GM19372 (cell line): Measurements from ENCODE around the gene GAP43.
"Not testable (repeated sequence)": the region's sequence is repeated elsewhere in the genome, so short reads cannot be mapped to it uniquely, and the experiment has no call there.

Source experiments
- ATAC-seq: cut with Tn5 transposase; IDR thresholded peaks from one replicate; pipeline ENCODE4 v1.9.1; 2021; ENCODE audit warnings: mild to moderate bottlenecking, low read depth, moderate library complexity; ENCODE audit not compliant: unreplicated experiment

Gene GAP43

DNA sequence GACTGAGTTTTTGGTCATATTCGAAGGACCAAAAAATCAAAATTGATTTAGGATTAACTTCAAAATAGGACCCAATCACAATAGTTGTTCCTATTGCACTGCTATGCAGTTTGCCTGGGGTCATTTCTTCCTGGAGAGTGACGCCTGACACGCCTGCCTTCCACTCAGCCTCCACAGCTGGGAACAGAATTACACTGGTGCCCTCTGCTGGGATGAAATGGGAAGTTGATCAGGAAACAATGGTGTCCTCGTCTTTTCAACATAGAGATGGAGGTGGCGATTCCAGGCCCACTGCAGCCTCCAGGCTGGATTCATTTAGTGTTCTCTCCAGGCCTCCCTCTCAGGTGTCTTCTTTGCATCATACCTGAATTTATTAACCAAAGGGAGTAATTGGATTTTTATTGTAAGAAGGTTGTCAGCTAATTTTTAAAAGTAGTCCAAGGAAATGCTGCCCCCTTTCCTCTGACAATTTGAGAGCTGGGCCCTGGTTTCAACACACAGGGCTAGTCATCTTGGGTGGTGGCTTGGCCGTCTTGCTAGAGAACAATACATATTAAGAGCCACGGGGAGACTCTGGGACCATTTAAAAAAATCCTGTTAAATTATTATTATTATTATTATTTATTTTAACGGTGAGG, 69.7 kb downstream of the GAP43 start:
- peak; percentile 93 for ATAC-seq

DNA sequence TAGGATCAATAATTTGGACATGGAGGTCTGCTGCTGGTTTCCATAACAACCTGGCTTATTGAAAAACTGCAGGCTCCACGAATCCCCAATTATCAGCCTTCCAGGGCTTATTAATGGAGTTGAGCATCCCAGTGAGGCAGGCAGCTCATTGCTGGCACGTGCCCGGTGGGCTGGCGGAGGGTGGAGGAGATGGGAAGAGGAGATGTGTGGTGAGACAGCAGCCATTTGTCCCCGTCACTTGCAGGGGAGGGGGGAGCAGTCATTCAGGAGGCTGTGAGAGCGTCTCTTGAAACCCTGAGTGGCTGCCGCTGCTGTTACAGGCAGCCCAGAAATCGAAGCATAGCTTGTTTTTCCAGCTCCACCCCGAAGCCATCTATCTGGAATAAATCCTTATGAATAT, 70.6 kb downstream of the GAP43 start:
- no peak for ATAC-seq

DNA sequence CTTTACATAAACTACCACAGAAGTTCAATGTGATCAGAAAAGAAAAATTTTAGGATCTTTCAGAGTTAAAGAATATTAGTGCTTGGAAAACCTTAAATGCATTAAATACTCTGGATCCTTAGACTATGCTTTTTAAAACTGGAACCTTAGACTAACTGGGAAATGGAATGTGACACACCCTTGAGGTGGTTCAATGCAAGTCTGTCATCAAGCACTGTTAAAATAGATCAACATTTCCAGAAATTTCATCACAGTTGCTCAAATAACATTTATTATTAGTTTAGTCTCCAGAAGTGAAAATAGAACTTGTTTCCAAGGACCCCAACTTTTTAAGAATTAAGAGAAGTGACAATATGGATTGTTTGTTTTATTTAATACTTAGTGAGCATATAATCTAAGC, 71.8 kb downstream of the GAP43 start:
- ATAC-seq, result no peak

DNA sequence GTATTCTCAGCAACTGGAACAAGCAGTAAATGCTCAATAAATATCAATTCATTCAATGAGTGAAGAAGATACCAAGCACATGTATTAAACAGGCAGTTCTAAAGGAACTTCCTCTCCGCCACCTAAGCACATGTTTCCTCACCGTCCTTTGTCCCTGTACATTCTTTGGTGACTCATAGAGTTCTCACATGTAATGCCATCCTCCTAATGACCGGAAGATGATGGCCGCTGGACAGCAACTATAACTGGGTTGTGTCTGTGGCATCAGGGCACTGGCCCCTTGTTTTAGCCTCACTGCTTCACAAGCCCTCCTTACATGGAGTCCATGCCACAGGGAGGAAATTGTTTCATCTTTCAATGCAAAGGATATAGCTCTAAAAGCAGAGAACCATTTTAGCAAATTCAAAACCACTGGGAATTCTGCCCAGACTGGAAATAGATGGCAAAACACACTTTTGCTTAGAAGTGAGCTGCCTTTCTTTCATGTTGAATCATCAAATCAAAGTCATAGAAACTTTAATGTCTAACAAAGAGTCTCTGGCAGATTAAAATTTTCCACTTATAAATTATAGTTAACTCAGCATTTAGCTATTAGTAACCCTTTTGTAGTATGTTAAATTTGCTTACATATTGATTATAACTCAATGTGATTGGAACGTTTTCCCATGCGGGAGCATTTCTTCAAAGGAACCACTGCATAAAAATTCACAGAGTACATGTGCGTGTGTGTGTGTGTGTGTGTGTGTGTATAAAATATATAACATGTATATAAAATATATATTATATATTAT, 74.1 kb downstream of the GAP43 start:
- ATAC-seq, result no peak

DNA sequence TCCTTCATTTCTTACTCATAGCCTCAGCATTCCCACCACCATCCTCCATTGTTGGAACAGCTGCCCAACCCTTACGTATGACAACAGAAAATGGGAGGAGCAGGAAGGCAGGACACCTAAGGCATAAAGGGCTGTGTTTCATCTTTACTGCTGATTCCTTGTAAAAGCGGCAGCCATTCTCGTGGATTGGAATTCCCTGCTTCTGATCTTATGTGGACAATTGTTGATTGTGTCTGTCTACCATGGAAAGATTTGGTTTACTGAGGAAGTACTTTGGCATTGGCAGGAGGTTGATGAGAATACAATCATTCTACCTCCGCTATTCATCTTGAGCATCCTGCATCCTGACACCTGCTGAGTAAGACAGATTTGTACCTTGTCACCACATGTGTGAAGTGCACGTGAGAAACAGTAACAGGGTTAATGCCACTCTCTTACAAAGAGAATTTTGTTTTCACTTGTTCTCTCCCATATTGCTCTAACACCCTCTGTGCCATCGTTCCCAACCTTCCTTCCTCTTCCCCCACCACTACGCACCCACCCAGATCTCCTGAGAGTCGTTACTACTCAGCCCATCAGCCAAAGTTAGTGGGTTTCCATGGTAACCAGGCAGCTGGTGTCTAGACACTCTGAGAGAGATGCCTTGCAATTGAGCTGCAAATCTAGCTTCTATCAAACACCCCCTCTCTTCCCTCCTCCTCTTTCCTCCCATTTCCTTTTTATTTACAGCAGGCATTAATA, 75.7 kb downstream of the GAP43 start:
- ATAC-seq, result no peak

DNA sequence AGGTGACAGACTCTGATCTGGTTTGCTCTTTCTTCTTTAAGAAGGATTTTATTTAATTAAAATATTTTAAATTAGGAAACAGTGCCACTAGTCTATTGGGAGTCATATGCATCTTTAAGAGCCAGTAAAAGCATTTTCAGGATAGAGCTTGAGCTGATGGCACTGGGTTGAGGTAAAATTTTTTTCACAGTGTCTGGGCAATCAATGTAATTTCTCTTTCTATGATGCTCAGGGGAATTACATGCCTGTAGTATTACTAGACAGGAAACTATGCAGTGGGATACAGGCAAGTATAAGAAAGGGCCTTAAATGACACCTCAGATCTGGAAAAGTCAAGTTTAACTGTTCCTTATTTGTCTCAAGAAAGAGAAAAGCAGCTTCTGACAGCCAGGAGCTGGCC, 76.4 kb downstream of the GAP43 start:
- ATAC-seq, result no peak

DNA sequence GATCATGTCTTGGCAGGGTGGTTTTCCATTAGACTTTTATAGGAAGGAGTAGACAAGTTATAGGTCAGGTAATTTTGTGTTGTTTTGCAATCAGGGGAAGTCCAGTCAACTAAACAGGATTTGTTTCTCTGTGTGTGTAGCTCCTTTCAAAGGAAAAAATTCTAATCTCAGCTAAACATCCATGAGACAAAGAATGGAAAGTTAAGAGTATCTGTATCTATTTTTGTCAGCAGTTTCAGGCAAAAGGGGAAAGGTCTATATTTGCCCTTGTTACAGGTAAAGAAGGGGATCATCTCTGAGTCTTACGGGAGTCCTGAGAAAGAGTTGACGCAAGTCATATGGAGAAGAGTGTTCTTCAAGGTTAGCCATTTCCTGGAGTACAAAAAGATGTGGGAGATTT, 79.3 kb downstream of the GAP43 start:
- ATAC-seq, result no peak

DNA sequence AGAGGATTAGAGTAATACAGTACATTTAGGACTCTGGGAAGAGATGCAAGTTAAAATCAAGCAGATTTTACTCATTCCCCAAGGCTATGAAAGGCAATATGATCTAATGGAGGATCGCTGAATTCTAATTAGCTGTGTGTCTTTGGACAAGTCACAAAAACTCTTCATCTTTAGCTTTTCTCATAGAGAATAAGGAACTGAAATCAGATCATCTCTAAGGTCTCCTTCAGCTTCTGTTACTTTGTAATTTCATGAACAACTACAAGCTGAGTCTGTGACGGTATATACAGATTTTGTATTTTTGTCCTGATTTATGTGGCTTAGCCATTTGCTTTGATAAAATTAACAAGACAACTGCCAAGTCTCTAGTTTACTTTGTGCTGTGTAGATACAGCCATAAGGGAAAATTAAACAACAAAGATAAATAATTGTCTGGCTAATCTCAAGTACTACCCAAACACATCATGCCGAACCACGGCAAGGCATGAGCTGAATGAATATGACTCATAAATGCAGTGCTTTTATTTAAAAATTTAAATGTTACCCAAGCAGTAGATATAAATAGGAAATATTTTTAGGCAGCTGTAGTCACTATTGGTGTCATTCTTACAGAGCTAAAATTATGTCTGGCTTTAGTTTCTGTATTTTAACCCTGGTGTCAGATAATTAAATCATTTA, 81.5 kb downstream of the GAP43 start:
- no peak for ATAC-seq

DNA sequence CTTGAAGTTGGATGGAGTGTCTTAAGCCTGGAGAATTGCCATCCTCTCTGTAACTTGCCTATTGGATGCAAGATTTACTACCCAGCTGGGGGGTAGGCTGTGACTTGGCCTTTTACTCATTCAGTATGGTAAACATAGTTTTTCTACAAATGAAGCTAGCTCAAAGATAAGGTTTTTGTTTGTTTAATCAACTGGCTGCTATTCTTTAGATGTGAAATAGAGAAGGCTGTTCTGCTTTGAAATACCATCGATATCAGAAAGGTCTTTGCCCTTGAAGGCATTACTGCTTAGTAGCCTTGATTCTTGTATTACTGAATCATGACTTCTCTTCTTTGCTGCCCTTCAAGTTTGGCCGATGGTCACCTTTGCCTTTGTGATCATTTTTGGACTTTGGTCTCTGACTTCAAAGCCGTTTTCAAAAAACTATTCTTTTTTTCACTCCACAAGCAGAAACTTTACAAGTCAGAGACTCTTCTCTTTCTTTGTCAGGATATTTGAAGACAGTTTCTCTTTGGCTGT, 83.1 kb downstream of the GAP43 start:
- ATAC-seq, result no peak

DNA sequence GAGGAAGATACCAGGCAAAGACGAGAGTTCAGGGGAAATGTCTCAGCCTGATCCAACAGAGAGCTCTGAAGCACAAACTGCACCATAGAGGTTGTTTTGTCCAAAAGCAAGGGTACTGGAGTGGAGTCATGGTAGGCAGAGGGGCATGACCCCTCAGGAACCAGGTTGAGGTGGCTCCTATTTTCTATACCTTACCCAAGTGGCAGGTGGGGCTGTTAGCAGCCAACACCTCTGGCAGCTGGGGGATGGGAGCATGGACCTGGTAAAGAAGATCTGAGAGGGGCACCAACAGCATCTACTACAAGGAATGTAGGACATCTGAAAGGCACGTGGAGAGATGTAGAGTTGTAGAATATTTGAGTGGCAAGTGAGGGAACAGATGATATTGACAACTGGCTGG, 85.2 kb downstream of the GAP43 start:
- ATAC-seq, result no peak

DNA sequence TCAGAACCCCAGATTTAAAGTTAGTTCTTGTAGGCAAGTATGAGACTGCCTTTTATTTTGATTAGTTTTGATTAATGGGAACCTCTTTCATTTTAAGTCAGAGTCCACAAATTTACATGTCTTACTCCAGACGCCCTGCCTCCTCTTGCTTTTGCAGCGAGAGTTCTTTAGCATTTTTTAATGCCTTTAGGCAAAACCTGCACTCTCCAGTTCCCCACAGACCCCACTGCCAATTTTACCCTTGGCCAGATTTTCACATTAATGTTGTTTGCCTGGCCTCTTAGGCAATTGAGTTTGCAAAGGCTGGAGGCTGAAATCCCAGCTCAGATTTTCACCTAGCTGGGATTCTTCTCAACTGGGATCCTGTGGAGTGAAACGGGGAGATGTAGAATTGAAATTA, 85.8 kb downstream of the GAP43 start:
- no peak for ATAC-seq

DNA sequence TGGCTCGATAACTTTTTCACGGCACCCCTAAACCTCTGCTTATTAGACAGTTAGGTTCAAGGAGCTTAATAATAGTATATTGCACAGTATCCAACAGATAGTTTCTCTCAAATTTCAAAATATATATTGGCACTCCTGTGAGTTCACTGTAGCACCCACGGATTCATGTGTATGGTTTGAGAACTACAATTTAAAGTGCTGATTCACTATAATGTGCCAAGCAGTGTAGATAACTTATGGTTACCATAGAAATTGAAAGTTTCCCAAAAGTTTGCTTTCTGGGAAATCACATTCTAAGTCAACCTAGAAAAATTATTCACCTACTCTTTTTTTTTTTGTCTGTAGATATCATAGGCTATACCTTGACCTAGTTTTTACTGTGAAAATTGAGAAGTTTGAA, 86.6 kb downstream of the GAP43 start:
- no peak for ATAC-seq

DNA sequence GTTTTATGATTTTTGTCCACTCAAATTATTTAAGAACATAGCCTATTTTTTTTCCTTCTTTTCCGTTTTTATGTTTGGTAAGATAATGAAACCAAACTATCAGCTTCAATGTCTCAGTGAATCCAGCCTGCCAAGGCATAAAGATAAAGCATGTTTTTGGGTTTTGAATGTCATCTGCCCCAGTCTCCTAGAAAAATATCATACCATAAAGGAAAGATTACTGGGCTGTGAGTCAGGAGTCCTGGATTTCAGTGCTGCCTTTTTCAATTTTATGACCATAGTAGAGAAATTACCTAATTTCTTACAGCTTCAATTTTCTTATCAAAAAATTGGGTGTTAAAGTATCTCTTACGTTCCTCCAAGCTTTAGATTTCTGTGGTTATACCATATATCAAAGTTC, 87.5 kb downstream of the GAP43 start:
- ATAC-seq, result no peak

DNA sequence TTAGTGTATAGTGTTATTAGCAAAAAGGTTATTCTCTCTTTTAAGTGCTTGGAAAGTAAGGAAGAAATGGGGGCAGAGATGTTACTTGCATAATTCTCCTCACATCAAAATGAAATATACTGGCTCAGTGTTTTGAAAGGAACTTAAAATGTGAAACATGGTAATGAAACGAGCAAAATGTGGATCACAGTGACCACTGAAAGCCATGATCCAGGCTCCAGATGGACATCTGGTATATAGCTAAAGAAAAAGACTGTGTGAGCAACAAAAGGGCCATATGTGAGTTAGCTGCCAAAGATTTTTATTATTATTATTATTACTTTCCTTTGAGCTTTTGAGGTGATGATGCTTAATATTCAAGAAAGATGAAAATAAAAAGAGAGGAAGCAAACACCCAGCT, 89.6 kb downstream of the GAP43 start:
- ATAC-seq, result no peak

DNA sequence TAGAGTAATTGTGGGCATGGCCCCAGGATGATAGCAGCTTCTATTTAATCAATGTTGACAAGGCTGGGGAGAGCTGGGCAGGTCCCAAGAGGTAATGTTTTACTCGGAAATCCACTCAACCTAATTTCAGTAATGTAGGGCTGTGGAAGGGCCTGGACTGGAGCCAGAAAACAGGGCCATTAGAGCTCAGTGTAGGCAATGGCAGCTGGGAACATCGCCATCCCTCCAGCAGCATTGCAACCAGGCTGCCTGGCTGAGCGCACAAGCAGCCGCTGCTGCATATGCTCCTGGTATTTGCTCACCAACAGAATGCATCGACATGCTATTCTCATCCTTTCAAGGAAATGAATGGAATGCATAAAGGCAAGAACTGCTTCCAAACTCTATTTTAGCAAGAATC, 90.0 kb downstream of the GAP43 start:
- no peak for ATAC-seq

DNA sequence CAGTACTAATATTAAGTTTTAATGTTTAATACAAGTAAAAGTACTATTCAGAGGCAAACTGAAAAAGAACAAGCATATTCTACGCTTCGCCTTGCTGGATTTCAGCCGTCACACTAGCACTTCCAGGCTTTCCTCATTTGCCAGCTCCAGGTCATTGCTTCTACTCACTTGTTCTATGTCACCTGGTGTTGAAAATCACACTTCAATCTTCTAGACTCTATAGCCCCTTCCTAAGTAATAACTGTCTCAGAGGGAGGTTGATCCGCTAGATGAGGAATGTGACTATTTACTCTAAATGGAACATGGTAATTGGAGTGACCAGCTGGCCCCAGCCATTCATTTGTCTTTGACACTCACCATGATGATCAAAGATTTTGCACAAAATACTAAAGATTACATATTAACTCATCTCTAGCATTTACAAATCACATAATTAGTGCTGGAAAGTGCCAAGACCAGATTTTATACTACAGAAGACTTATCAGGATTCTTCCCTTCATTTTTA, 92.0 kb downstream of the GAP43 start:
- no peak for ATAC-seq

DNA sequence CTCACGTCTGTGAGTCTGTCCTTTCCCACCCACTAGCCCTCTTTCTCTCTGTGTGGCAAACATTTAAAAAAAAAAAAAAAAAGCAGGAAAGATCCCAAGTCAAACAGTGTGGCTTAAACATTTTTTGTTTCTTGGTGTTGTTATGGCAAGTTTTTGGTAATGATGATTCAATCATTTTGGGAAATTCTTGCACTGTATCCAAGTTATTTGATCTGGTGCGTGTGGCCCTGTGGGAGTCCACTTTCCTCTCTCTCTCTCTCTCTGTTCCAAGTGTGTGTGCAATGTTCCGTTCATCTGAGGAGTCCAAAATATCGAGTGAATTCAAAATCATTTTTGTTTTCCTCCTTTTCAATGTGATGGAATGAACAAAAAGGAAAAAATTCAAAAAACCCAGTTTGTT, 97.7 kb downstream of the GAP43 start:
- no peak for ATAC-seq

DNA sequence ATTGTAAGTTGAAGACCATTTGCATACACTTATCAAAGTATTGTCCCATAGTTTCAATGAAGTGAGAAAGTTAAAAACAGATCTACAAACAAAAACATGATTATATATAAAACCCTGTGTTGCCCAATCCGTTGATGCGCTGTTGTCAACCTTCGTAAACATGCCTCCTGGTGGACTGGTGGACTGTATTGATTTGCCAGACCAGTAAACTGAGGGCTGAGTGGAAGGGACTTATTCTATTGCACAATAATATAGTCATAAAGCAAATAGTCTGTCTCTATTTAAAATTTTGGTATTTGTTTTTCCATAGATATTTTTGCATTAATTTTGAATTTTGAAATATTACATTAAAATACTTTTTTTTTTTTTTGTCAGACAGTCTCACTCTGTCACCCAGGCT, 102.5 kb downstream of the GAP43 start:
- no peak for ATAC-seq

DNA sequence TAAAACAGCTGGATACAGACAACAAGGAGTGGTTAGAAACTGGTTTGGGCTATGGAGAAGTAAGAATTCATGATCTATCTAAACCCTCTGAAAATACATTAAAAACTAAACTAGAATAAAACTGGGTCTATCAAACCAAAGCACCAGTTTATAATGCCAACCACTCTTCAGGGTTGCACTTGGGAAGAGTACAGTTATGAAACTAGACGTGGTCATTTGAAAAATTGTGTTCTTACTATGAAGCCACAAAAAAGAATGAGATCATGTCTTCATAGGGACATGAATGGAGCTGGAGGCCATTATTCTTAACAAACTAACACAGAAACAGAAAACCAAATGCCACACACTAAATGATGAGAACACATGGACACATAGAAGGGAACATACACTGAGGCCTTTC, 103.8 kb downstream of the GAP43 start:
- no peak for ATAC-seq

DNA sequence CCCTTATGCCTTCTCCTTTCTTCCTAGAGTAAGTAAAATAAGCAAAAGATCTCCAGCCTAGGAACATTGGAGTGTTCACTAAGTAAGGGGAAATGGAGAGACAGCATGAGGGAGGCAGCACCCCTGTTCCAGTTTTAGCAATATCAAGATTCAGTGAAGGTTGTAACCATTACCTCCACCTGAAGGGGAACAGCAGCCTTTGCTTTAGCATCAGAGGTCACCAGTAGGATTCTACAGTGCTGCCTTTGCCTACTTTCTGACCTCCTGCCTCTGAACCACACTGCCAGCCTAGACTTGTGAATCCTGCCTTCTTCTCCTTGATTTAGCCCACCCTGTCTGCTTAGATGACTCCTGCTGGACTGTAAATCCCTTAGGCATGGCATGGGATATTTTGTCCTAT, 104.7 kb downstream of the GAP43 start:
- ATAC-seq, result no peak

DNA sequence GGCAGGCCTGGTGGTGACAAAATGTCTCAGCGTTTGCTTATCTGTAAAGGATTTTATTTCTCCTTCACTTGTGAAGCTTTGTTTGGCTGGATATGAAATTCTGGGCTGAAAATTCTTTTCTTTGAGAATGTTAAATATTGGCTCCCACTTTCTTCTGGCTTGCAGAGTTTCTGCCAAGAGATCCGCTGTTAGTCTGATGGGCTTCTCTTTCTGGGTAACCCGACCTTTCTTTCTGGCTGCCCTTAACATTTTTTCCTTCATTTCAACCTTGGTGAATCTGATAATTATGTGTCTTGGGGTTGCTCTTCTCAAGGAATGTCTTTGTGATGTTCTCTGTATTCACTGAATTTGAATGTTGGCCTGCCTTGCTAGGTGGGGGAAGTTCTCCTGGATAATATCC, 113.0 kb downstream of the GAP43 start:
- ATAC-seq, result not testable (repeated sequence)
